H1 (cell line): Measurements from ENCODE around the gene ZBTB20. TPM values are rescaled to one million over a fixed set of nuclear protein-coding genes. Genes with fewer than 3 reads are reported as not detected.

Experiments
- CHD2 ChIP-seq: IDR thresholded peaks from 2 replicates; pipeline ENCODE4 v1.6.1; 2012; ENCODE audit warnings: low read length, improper control_type of control experiment
- GABPA ChIP-seq: IDR thresholded peaks from 2 replicates; pipeline ENCODE4 v1.6.1; 2011; ENCODE audit warnings: mild to moderate bottlenecking, low read length, moderate library complexity, borderline replicate concordance; ENCODE audit not compliant: insufficient read depth
- JUN ChIP-seq: IDR thresholded peaks from 2 replicates; pipeline ENCODE4 v1.6.1; 2011; ENCODE audit warnings: low read depth, mild to moderate bottlenecking, improper control_type of control experiment, low read length
- RBBP5 ChIP-seq: IDR thresholded peaks from 2 replicates; pipeline ENCODE4 v1.7.1; 2012; ENCODE audit warnings: low read depth, mild to moderate bottlenecking, inconsistent platforms, low read length, moderate library complexity, borderline replicate concordance
- TBP ChIP-seq: IDR thresholded peaks from 2 replicates; pipeline ENCODE4 v1.6.1; 2011; ENCODE audit warnings: low read depth, low read length, improper control_type of control experiment
- USF2 ChIP-seq: IDR thresholded peaks from 2 replicates; pipeline ENCODE4 v1.6.1; 2011; ENCODE audit warnings: low read length, improper control_type of control experiment
- polyA plus RNA-seq, 7 experiments: library from polyadenylated mRNA; depleted of rRNA in 3 of 7; stranded (reverse) in 5 of 7; unstranded in 2 of 7; fragments of >200 nt in 5 of 7; fragments of 200-250 nt in 2 of 7; gene quantifications; 1 replicate in 5 of 7; 2 replicates in 1 of 7; 4 replicates in 1 of 7; pipeline versions ENCODE4 v1.2.1 to v1.2.3, GENCODE V29; 2011 to 2013; ENCODE audit warnings: missing spikeins in 2 of 7, mixed read lengths in 2 of 7
- total RNA-seq: library from RNA; stranded (reverse); fragmentation: NEBNext Ultra II Directional; extraction: Animal tissue kit (Norgen Biotek cat#: 25700); gene quantifications from 2 replicates; pipeline ENCODE4 v1.2.1, GENCODE V29; 2021

The ZBTB20 gene
- total and polyA plus RNA-seq, 2 of the 8 experiments (the other 6 are each of a cell fraction or from before 2014, with no cell fraction given), result 0.35 to 1.3 TPM

- TF ChIP-seq JUN, result no peak
- TF ChIP-seq CHD2, result no peak
- TF ChIP-seq USF2, result no peak
- TF ChIP-seq GABPA, result no peak
- TF ChIP-seq RBBP5, result no peak
- TF ChIP-seq TBP, result no peak
These were observed 828.8 kb downstream of the ZBTB20 start (continued) for GRCh38 chr3:114318295-114318694.
